Stimulated activated CD4-positive, alpha-beta T cell treated with anti-CD3 and anti-CD28 coated beads, Interleukin-15, amount 100 ng/mL, for 48 hours (primary cell): Measurements from ENCODE around the gene GIPC3.
A peak's percentile ranks its signal among the peaks of the same experiment; 100 is the strongest.

Experiments used
- DNase-seq, 2 donors: peaks; one replicate each; pipeline ENCODE4 v3.0.0-alpha.2; 2020; ENCODE audit warnings: low read depth in 2 of 2

The GIPC3 gene

DNA sequence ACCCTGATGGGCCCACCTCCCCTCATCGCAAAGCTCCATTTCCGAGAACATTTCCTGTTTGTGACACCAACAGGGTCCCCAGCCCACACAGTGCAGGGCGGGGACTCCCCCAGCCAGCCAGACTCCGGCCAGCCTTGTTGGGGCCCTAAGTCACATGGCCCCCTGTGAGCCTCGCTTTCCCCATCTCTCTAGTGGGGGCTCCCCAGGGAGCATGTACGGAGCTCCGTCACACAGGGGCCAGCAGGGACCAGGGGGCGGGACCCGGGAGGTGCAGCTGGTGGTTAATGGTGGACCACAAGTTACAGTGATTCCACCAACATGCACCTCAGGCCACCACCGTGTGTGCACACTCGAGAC is 19.7 kb downstream of the GIPC3 start:
- DNase-seq, result no peak

DNA sequence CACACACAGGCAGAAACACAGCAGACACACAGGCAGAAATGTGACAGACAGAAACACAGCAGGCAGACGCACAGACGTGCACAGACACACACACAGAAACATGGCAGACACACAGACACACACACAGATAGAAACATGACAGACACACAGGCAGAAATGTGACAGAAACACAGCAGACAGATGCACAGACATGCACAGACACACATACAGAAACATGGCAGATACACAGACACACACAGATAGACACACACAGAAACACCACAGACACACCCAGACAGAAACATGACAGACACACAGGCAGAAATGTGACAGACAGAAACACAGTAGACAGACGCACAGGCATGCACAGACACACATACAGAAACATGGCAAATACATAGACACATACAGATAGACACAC is 20.1 kb downstream of the GIPC3 start:
- DNase-seq, result no peak

DNA sequence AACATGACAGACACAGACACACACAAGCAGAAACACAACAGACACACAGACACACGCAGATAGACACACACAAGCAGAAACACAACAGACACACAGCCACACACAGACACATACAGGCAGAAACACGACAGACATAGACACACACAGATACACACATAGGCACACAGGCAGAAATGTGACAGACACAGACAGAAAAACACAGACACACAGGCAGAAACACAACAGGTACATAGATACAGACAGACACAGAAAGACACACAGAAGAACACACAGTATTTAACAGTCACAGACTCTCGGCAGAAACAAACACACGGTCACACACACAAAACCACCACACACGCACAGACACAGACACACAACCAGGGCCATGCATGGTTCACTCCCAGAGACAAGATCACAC is 20.5 kb downstream of the GIPC3 start:
- no peak for DNase-seq

DNA sequence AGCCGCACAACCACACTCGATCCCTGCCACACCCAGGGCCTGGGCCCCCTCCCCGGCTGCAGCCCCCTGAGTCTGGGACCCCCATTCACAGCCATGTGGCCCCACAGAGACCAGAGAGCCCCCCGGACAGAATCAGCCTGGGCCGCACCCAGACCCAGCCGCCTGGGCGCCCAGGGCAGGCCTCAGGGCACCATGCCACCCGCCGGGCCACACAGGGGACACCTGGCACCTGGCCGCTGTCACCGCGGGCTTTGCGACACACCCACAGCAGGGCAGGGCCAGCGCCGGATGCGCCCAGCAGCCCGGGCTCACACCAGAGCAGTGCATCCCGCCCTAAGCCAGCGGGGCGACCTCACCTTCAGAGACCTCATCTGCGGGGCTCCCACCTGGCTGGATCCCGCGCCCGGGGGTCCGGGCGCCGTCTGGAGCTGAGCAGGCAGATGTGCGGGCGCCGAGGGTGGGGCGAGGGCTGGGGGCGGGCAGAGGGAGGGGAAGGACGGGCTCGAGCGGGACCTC is 21.0 kb downstream of the GIPC3 start:
- DNase-seq, result no peak

DNA sequence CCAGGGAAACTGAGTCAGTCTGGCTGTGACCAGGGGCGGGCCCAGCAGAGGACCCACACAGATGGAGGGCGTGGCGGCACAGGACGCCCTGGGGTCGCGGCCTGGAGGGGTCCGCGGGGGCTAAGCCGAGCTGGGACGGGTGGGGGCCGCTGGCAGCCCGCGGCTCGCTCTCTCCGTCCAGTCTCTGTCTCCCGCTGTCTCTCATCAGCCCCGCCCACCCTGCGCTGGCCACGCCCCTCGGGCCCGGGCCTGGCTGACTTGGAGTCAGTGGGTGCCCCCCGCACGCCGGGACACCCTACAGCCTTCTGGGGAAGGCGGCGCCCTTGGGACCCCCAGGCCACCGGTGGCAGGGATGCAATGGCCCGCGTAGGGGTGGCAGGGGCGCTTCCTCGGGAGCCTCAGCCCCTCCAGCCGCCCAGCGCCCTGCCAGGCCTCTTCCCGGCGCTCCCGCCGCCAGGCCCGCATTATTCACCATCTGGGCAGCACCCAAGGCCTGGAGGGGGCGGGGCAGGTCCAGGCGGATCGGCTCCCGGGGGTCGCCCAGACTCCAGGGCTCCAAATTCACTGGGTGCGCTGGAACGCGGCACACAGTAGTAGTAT is 21.5 kb downstream of the GIPC3 start, which contains the start of gene TBXA2R:
Gene TBXA2R, minus strand, starts transcription at position 186 of the 600 bp plus-strand sequence. CDS start 6,241 bp downstream, outside the sequence.
- peak; percentile 26 to 54 for DNase-seq

DNA sequence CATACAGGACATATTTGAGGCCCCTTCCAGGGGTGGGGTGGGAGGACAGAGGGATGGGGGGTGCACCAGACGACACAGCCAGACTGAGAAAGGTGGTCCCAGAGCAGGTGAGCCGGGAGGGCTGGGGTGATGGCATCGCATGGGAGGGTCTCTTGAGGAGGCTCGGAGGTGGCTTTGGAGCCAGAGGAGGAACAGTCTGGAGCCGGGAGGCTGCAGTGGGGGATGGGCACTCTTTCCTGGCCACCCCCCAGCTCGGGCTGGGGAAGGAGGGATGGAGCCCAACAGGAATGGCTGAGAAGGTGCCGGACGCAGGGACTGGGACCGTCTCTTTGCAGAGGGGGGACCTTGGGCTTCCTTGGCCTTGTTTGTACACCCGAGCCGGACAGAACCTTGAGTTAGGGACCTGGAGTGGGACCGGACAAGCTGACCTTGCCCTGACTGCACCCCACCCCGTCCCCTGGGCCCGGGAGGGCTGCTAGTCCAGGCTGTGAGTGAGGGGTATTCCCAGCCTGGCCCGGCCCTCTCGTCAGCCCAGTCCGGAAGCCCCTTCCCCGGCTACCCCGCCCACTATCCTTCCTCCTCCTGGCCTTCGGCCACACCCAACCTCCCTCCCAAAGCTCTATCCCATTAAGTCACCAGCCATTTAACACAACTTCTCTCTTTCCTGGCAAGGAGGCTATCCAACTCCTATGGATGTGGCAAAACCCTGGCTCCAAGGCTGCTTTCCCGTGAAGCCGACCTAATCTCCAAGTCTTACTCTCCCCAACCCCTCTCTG is 22.2 kb downstream of the GIPC3 start:
- no peak for DNase-seq

DNA sequence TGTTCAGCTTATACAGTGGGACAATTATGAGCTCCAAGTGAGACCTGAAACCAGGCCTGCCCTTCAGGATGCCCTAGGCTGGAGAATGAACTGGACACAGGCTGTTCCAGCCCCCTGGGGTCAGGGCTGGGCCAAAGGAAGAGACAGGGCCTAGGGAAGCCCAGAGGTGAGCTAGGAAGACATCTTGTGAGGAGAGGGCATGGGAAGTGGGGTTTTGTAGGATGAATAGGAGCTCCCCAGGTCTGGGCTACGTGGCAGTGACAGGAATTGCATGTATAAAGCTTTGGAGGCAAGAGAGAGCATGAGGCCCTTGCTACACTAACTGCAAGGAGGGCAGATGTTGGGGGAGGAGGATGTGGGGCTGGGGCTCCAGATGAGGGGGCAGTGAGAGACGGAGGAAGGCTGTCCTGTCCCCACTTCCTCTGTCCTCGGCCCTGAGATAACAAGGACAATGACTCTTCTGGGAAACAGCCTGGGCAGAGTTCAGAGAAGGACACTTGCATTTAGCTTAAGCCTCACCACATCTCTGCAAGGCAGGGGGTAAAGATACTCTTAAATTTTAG is 22.9 kb downstream of the GIPC3 start:
- DNase-seq, result no peak

DNA sequence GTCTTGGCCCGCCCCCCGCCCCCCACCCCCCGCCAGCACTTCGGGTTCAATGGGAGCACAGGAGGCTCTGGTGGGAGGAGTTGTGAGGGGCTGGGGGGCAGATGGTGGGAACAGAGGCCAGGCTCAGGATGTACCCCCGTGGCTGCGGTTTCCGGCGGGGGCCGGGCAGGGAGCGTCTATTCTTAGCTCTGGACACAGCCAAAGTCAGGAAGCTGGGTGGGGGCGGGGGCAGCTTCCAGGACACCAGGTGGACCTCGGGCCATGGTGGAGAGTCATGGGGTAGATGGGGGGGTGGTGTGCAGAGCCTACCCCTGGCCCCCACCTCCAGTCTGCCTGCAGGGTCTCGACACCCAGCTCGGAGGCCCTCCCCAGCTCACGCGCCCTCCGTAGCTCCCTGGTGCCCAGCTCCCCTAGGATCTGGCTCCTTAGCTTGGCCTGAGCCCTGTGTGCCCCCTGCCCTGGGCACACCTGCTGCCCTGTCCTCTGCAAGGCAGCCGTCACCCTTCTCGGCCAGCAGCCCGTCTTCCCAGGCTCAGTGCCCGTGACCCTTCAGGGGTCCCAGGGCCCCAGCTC is 23.6 kb downstream of the GIPC3 start:
- no peak for DNase-seq

DNA sequence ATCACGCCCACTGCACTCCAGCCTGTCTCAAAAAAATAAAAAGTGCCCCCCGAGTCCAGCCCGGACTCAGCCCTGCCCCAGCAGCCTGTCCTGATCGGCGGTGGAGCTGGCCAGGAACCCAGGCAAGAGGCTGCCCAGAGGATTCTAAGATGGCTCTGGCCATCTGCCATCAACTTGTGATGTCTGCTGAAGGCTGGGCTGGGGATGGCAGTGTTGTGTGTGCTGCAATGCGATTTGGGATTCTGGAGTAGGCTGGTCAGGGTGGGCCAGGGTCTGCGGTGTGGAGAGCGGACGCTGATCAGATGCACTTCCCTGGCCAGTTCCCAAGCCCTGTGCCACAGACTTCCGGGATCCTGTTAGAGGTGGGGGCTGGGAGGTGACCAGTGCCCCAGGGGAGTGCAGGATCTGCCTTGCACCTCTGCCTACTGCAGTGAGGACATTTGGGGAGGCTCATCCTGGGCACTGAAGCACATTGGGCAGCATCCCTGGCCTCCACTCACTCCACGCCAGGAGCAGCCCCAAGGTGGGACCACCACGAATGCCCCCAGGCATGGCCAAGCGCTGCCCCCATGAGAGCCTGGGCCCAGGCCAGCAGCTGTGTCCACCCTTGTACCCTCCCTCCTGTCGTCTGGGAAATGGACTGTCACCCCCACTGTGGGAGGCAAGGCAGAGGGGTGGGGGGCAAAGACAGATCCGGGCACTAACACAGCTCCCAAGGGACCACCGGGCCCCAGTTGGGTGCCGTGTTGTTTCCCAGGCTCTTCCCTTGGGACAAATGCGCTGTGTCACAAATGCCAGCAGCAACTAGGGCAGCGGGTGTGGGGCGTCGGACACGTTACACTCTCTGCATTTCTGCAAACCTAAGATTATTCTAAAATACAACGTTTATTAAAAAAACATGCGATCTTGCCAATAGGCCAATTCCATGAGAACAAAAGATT is 24.8 kb downstream of the GIPC3 start:
- DNase-seq, result no peak

DNA sequence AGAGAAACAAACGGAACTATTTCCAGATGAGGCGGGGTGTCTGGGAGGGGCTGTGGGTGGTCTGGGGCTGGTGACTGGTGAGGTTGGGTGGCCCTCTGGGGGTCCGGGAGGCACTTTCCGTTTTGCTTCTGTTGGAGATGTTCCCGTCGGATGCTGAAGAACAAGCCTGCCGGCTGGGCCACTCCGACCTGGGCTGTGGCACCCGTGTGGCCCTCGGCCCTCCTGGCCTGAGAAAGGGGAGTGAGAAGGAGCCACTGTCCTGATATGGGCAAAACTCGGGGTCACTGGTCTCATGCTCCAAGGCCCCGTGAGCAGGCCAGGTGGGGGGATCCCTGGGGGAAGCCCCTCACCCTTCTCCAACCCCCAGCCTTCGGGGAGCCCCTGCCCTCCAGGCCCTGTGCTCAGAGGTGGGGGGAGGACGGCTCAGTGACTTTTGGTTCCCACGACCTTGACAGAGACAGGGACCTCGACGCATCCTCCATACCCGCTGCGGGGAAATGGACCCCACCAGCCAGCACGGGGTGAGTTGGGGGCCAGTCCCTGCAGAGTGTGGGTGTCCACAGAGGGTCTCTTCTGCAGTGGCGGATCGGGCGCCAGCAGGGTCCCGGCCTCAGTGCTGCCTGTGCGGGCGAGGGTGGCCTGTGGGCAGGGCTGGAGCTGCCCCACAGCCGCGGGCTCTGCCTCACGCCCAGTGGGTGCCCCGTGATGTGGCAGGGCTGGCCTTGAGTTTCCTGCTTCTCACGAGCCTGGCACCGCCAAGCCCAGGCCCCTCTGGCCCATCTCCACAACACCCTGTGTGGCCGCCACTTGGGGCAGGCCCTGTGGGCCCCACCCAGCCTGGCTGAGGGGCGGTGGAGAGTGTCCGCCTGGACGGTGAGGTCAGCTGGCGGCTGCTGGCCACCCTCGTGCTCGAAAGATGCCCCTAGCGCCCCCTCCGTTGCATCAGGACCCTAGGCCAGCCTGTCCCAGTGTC is 25.8 kb downstream of the GIPC3 start:
- DNase-seq, result no peak

DNA sequence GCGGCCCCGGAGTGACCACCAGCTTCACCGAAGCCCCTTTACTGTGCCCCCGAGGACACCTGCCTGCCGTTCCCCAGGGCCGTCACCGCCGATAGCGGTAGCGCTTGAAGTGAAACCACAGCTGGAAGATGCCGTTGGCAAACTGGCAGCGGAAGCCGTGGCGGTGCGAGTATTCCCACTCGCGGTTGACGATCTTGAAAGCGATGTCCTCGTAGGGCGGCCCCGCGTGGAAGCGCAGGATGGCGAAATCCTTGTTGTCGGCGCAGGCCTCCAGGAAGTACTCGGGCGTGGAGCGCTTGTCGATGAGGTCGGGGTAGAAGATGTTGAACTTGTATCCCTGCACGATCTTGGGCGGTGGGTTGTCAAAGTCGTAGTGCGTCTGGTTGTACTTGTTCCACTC is 26.6 kb downstream of the GIPC3 start:
- no peak for DNase-seq

DNA sequence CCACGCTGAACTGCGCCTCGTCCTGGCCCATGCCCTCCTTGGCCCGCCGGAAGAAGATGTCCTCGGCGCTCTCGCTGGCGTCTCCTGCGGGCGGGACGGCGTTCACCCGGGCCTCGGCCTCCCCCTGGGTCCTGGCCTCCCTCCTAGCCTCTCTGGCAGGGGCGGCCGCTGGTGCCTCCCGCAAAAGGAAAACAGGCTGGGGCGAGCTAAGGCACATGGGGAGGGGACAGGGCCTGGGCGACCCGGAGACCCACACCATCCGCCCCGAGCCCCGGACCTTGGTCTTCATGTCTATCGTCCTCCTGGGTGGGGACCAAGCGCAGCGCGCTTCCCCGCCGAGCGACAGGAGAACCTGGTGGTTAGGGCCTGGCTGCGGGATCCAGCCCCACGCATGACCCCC is 27.1 kb downstream of the GIPC3 start:
- DNase-seq, result no peak

DNA sequence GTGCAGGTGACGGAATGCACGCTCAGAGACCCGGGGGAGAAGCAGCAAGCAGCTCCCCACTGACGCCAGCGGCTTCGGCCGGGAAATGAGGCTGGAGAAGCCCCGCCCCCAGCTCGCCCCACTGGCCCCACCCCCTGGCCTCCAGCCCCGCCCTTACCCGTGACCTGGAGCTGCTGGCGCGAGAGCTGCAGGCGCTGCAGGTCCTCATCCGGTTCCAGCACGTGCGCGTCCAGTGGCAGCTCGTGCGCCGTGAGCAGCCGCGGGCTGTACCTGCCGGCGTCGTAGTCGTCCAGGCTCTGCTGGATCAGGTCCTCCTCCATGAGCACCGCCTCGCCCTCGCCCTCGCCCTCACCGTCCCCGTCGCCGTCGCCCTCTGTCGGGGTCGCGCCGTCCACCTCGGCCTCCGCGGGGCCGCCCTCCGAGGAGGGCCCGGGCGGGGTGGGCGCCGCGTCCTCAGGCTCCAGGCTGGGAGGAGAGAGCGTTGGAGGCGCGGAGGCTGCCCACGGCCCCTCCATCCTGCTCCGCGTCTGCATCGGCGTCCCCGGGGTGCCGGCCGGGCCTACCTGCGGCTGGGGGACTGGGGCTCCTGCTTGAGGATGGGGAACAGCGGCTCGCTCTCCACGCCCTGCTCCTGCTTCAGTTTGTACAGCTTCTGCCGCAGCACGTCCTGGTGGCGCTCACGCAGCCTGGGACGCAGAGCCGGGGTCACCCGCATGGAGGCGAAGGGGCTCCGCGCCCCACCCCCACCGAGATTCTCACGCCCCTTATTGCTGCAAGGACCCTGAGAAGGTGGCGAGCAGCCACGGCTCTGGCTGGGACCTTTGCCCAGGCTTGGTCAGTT is 27.8 kb downstream of the GIPC3 start:
- no peak for DNase-seq

DNA sequence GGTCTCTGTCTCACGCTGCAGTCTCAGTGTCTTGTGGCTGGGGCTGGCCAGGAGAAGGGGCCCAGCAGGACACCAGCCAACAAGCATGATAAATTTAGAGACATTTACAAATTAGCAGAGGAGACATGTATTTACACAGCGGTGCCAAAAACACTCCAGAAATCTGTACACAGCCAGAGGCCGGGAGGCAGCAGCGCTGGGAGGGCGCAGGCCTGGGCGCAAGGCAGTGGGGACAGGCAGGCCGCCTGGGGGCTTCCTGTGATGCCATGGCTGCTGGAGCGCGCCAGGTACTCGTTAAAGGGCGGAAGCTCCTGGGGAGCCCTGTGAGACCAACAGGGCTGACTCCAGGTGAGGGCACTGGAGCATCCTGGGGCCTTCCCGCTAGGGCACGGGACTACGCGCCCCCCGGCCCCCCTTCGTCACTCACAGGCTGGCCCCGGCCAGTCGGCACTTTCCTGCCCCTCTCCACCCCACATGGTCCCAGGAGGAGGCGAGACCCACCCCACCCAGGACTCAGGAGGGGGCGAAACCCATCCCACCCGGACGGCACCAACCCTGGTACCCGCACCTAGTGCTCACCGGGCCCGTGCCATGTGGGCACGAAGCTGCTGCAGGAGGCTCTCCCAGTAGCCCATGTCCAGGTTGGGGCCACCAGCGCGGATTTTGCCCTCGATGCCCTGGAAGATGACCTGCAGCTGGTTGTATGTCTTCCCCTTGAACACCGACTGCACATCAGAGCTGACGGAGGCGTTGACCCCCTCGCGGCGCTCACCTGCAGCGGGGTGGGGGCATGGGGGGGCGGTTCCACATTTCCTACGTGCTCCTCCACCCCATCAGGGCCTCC is 28.8 kb downstream of the GIPC3 start:
- no peak for DNase-seq

DNA sequence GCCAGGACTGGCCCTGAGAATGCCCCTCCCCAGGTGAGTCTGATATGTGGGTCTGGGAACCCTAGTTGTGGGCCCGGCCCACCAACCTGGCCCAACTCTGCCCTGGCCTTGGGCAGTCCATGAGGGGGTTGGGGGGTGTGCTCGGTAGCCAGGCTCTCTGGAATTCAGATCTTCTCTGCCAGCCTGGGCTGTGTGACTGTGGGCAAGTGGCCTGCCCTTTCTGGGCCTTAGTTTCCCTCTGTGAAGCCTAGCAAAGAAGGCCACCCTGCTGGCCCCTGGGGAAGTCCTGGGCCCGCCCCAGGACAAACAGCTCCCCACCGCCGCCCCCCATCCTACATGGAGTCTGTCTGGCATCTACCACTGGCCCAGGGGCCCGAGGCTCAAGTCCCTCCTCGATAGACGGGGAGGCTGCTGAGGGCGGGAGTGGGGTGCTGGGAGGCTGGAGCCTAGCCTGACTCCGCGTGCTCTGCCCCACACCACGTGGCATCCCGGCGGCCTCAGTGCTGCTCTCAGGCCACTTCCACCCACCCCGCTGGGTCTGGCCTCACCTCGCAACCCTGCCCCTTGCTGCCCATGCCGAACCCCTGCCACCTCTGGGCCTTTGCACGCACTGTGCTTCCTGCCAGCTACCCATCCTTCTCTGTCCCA is 29.7 kb downstream of the GIPC3 start:
- DNase-seq, result no peak

DNA sequence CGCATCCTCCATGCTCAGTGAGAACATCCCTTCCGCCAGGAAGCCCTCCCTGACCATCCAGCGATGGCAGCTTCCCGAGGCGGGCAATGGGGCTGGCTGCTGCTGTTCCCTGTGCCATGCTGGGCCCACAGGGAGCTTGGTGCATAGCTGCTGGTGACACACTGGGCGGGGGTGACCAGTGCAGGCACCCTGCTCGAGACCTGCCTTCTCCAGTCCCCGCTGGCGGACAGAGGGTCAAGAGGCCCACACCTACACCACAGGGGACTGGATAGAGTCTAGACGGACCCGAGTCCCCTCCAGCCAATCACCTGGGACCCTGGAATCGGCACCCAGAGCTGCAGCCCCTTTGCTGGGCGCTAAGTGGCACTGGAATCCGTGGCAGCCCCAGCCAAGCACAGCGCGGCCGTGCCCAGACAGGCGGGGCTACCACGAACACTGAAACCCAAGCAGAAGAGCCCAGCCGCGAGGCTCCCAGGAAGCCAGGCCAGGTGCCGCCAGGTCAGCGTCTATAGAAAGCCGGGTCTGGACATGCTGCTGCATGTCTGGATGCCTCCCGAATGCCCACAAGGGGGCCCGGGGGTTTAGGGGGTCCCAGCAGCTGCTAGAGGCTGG is 30.4 kb downstream of the GIPC3 start:
- DNase-seq, result no peak

DNA sequence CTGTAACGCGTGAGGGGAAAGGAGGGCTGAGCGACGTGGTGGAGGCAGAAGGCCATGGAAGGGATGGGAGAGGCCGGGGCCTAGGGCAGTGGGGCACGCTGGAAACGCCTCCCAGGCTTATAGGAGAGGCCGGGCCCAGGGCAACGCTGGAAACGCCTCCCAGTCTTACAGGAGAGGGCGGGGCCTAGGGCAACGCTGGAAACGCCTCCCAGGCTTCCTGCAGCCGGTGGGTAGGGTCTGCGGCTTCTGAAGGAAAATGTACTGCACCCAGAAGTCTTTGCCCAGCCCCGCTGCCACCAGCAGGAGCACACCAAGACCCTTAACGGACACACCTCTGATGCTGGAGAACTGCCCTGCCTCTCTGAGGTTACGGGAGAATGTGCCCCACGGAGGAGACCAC is 32.2 kb downstream of the GIPC3 start:
- no peak for DNase-seq
